AG04450 (cell line): ENCODE measurements around the gene KIAA0319L. TPM values are rescaled to one million over a fixed set of nuclear protein-coding genes. Genes with fewer than 3 reads are reported as not detected.

Source experiments
- CTCF ChIA-PET: fragments of 300-600, 350-600 bp; formaldehyde crosslinking; extraction: SDS; loops from one replicate; lab custom pipeline; 2022; ENCODE audit warnings: antibody characterized with exemption, inconsistent platforms; lab: Charles Lee
- POLR2A ChIA-PET: fragments of 350-600 bp; formaldehyde crosslinking; extraction: SDS; loops from one replicate; lab custom pipeline; 2021; ENCODE audit warnings: antibody characterized with exemption, inconsistent platforms; lab: Yijun Ruan, JAX
- DNase-seq: peaks from one replicate; pipeline ENCODE4 v3.0.0-alpha.2; 2011; ENCODE audit warnings: low read depth, low spot score
- H3K27ac ChIP-seq: one replicate; pipeline ENCODE4 v1.5.1; 2012; ENCODE audit warnings: low read depth, low read length, control low read depth
- H3K27me3 ChIP-seq: one replicate; pipeline ENCODE4 v1.6.0; 2012; ENCODE audit warnings: low read length; ENCODE audit not compliant: control insufficient read depth, insufficient read depth
- H3K4me3 ChIP-seq: 2 replicates; pipeline ENCODE4 v1.5.1; 2011; ENCODE audit warnings: mild to moderate bottlenecking, low read depth, low read length, control low read depth
- H3K9me3 ChIP-seq: 2 replicates; pipeline ENCODE4 v1.5.1; 2012; ENCODE audit warnings: low read length; ENCODE audit not compliant: control insufficient read depth, insufficient read depth
- CTCF ChIP-seq: IDR thresholded peaks from 2 replicates; pipeline ENCODE4 v1.5.1; 2011; ENCODE audit warnings: low read depth, low read length, control low read depth, inconsistent platforms
- polyA plus RNA-seq: library from polyadenylated mRNA; depleted of rRNA; stranded (reverse); fragments of >200 nt; gene quantifications from 2 replicates; pipeline ENCODE4 v1.2.3, GENCODE V29; 2011

KIAA0319L gene
- polyA plus RNA-seq, 1 experiment = 69.5 TPM

- no peak for DNase-seq
- ChIA-PET POLR2A (interaction anchor here (0.6 to 1.0 kb wide), 2 partner anchors 19 to 83 kb away, joined by 4 read pairs; partner anchors contain the start of gene KIAA0319L), CTCF (interaction anchor here (0.6 to 3.9 kb wide), 6 partner anchors 27 to 335 kb away, joined by 3 to 31 read pairs (median 4); no protein-coding TSS in a partner anchor)
- no peak for TF ChIP-seq CTCF
- no peak overlapping the region for H3K27ac ChIP-seq
- H3K9me3 ChIP-seq = no peaks in the 10 kb centered on the region
- H3K27me3 ChIP-seq = no peaks in the 10 kb centered on the region
- H3K4me3 ChIP-seq = no peak overlapping the region
Observed at GRCh38 chr1:35537806-35538205, 19.4 kb downstream of the KIAA0319L start.

DNA sequence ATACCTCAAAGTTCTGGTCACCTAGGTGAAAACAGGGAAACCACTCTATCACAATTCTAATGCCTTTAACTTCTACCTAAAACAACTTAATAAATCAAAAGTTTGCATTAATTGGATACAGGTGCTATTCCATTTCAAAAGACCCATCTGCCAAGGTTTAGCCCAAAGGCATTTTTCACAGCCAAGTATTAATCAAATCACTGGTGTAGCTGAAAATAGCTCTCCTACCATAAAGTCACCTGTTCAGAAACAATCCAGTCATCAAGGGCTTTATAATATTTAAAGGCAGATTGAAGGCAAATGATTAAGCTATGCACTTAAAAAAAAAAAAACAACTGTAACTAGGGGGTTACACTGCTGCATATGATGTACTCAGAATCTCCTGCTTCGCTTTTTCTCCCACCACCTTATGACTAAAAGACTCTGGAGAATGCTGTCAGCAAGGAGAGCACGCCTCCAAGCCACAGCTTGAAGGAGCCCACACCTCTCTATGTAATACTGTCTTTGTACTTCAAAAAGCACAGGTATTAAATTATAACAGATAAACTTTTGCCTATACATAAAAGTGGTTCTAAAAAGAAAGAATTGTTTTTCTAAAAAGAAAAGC is 20.5 kb downstream of the KIAA0319L start:
- no peak for DNase-seq
- ChIA-PET CTCF (interaction anchor here (0.6 to 3.9 kb wide), 5 partner anchors 29 to 191 kb away, joined by 3 to 31 read pairs (median 4); no protein-coding TSS in a partner anchor), POLR2A (no interaction called here)
- Histone ChIP-seq H3K9me3 (no peaks in the 10 kb centered on the region), H3K4me3 (no peak overlapping the region), H3K27me3 (no peaks in the 10 kb centered on the region), H3K27ac (no peak overlapping the region)
- TF ChIP-seq CTCF = no peak

DNA sequence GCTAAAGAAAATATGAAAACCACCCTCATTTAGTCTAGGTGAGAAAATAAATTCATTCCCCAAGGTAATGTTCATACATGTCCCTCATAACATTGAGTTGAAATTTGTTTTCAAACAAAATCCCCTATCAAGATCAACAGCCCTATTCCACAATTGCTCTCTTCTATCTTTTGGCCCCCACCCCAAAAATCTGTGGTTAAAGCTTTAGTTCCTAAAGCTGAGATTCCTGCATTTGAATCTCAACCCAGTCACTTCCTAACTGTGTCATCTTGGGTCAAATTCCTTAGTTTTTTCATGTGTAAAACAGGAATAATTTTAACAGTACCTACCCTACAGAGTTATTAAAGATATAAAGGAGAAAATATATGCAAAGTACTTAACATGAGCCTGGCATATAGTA is 22.0 kb downstream of the KIAA0319L start:
- ChIA-PET CTCF (interaction anchor here (1.1 to 3.9 kb wide), 2 partner anchors 81 to 84 kb away, joined by 3 to 31 read pairs; no protein-coding TSS in a partner anchor), POLR2A (no interaction called here)
- DNase-seq = no peak
- Histone ChIP-seq H3K27ac (no peak overlapping the region), H3K9me3 (peaks cover 5% of the 10 kb centered on the region; the same call in 1 of the 2 replicates), H3K4me3 (no peak overlapping the region), H3K27me3 (no peaks in the 10 kb centered on the region)
- TF ChIP-seq CTCF = no peak

GRCh38 chr1:35533586-35533985 is 23.6 kb downstream of the KIAA0319L start:
- DNase-seq = no peak
- no peak overlapping the region for H3K4me3 ChIP-seq
- H3K9me3 ChIP-seq = peaks cover 8% of the 10 kb centered on the region
- POLR2A ChIA-PET = no interaction called here
- TF ChIP-seq CTCF = no peak
- CTCF ChIA-PET = interaction anchor here (0.7 to 1.8 kb wide), 3 partner anchors 35 to 182 kb away, joined by 3 to 5 read pairs (median 4); no protein-coding TSS in a partner anchor
- no peak overlapping the region for H3K27ac ChIP-seq
- no peaks in the 10 kb centered on the region for H3K27me3 ChIP-seq
